ENCODE results near the gene LONRF2. TPM values are rescaled to one million over a fixed set of nuclear protein-coding genes. Genes with fewer than 3 reads are reported as not detected.

The LONRF2 gene
- total RNA-seq, 6 donors from 2014 or later: 3.0 to 7.9 (median 4.2) TPM

DNA sequence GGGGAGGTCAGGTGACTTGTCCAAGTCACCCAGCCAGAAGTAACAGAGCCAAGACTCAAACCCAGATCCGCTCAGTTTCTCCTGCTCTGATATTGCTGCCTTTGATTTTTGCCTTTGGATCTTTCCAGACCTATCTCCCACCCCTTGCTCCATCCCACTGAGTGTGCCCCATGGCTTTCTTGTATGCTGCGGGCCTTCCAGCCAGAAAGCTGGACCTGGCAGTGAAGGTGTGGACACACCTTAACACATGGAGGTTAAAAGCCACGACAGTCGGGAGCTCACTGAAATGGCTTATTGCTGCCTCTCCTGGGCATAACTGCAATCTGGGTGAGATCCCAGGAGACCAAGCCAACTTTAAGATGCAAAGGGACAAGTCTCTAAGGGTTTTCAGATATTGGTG lies 86.7 kb downstream of the LONRF2 start:
- no peak overlapping the region for H3K4me3 ChIP-seq
- H3K27me3 ChIP-seq: no peaks in the 10 kb centered on the region
- no peaks in the 10 kb centered on the region for H3K36me3 ChIP-seq
- no peaks in the 10 kb centered on the region for H3K4me1 ChIP-seq
- no peak overlapping the region for H3K27ac ChIP-seq
- DNase-seq (no peak), ATAC-seq (ENCODE audit: low FRiP score in 2 of 2) (no peak)
- H3K9me3 ChIP-seq: no peaks in the 10 kb centered on the region
- 83 to 87% methylated on average over 3 to 4 of the region's 4 CpGs for WGBS, 2 donors
- TF ChIP-seq EP300 (IDR thresholded peaks at IDR 0.05) (no peak), POLR2AphosphoS5 (IDR thresholded peaks at IDR 0.05) (no peak)

DNA sequence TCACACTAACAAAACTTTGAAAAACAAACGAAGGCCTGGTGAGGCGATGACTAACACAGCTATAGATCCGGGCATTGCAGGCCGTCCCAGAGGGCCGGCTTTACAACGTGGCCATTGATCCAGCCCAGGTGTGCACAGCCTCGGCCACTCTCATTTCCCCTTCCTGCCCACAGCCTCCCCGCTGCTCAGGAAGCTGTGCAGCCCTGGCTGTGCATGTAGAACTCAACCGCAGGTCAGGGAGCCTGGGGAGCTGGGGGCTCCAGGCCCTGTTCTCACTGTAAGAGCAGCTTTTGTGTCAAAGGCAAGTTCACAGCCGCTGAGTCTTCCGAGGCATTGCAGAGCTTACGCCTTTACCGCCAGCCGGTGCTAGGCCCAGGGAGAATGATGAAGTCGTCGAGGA lies 87.2 kb downstream of the LONRF2 start:
- DNase-seq (peak in 1 of 2 donors; percentile 25), ATAC-seq (ENCODE audit: low FRiP score in 2 of 2) (no peak)
- Histone ChIP-seq H3K4me1 (no peaks in the 10 kb centered on the region), H3K36me3 (no peaks in the 10 kb centered on the region), H3K4me3 (no peak overlapping the region), H3K9me3 (no peaks in the 10 kb centered on the region), H3K27me3 (no peaks in the 10 kb centered on the region), H3K27ac (no peak overlapping the region)
- TF ChIP-seq POLR2AphosphoS5 (IDR thresholded peaks at IDR 0.05) (no peak), EP300 (IDR thresholded peaks at IDR 0.05) (no peak), POLR2A (IDR thresholded peaks at IDR 0.05) (no peak)
- TF ChIP-seq, protein P1, sequence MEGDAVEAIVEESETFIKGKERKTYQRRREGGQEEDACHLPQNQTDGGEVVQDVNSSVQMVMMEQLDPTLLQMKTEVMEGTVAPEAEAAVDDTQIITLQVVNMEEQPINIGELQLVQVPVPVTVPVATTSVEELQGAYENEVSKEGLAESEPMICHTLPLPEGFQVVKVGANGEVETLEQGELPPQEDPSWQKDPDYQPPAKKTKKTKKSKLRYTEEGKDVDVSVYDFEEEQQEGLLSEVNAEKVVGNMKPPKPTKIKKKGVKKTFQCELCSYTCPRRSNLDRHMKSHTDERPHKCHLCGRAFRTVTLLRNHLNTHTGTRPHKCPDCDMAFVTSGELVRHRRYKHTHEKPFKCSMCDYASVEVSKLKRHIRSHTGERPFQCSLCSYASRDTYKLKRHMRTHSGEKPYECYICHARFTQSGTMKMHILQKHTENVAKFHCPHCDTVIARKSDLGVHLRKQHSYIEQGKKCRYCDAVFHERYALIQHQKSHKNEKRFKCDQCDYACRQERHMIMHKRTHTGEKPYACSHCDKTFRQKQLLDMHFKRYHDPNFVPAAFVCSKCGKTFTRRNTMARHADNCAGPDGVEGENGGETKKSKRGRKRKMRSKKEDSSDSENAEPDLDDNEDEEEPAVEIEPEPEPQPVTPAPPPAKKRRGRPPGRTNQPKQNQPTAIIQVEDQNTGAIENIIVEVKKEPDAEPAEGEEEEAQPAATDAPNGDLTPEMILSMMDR (IDR thresholded peaks at IDR 0.05): no peak
- 59 to 73% methylated on average over 15 of the region's 16 CpGs for WGBS, 2 donors

DNA sequence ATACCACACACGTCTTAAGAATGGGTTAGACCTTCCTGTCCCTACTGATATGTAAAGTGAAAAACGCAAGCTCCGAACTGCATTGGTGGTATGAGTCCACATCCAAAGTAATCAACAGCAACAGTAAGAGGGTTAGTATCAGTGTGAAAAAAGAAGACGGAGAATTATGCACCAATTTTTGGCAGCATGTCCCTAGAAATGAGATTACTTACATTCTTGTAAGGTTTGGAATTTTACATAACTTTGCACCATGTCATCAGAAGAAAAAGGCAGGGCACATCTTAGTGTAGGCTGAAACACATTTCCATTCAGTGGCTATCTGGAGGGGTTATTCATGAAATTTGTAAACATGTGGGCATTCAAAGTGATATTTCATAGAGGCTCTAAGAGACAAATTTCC lies 88.2 kb downstream of the LONRF2 start:
- no peaks in the 10 kb centered on the region for H3K9me3 ChIP-seq
- H3K4me1 ChIP-seq: no peaks in the 10 kb centered on the region
- no peak overlapping the region for H3K4me3 ChIP-seq
- WGBS, 2 donors: 79 to 97% methylated on average over 4 of the region's 4 CpGs
- ATAC-seq (ENCODE audit: low FRiP score in 2 of 2): no peak
- DNase-seq: no peak
- TF ChIP-seq, protein P1 (IDR thresholded peaks at IDR 0.05): no peak
- TF ChIP-seq POLR2AphosphoS5 (IDR thresholded peaks at IDR 0.05): no peak
- TF ChIP-seq EP300 (IDR thresholded peaks at IDR 0.05): no peak
- TF ChIP-seq POLR2A (IDR thresholded peaks at IDR 0.05): no peak
- H3K36me3 ChIP-seq: no peaks in the 10 kb centered on the region
- H3K27me3 ChIP-seq: no peaks in the 10 kb centered on the region
- no peak overlapping the region for H3K27ac ChIP-seq

DNA sequence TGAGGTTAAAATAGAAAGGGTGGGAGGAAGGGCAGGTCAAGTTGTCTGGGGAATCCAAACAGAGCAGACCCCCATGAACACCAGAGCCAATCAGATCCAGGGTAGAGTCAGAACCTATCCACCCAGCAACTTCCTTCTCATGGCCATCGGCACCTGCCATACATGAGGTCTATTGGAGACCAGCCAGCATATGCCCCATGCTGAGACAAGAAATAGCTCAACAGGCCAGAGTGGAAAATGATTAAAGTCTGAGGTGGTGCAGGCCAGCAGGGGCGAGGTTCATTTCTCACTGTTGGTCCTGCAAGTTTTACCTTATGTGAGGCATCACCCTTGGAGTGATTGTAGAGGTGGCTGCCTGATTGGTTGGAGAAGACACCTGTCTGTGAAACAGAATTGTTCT lies 89.2 kb downstream of the LONRF2 start:
- no peak overlapping the region for H3K4me3 ChIP-seq
- no peaks in the 10 kb centered on the region for H3K36me3 ChIP-seq
- TF ChIP-seq, protein P1 (IDR thresholded peaks at IDR 0.05): no peak
- TF ChIP-seq EP300 (IDR thresholded peaks at IDR 0.05) (no peak), POLR2AphosphoS5 (IDR thresholded peaks at IDR 0.05) (no peak), POLR2A (IDR thresholded peaks at IDR 0.05) (no peak)
- 73 to 76% methylated on average over 2 of the region's 2 CpGs for WGBS, 2 donors
- DNase-seq (no peak), ATAC-seq (ENCODE audit: low FRiP score in 2 of 2) (no peak)
- H3K4me1 ChIP-seq: no peaks in the 10 kb centered on the region
- no peaks in the 10 kb centered on the region for H3K27me3 ChIP-seq
- no peaks in the 10 kb centered on the region for H3K9me3 ChIP-seq
- H3K27ac ChIP-seq: no peak overlapping the region

DNA sequence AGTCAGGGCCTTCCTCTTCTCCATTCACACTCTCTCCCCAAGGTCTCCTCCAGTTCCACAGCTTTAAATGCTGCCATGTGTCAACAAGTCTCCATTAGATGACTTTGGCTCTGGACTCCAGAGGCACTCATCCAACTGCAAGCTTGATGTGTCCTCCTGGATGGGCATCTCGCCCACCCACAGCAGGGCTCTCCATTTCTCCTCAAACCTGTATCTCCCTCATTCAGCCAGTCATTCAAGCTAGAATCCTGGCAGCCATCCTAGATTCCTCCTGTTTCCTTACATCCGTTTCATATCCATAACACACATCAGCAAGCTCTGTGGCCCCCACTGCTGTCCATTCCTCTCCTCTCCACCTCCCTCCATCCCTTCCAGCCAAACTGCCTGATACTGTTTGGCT lies 91.5 kb downstream of the LONRF2 start:
- Histone ChIP-seq H3K27me3 (no peaks in the 10 kb centered on the region), H3K4me3 (no peak overlapping the region), H3K36me3 (no peaks in the 10 kb centered on the region), H3K27ac (no peak overlapping the region), H3K4me1 (no peaks in the 10 kb centered on the region), H3K9me3 (no peaks in the 10 kb centered on the region)
- TF ChIP-seq, protein P1 (IDR thresholded peaks at IDR 0.05): no peak
- TF ChIP-seq POLR2AphosphoS5 (IDR thresholded peaks at IDR 0.05) (no peak), POLR2A (IDR thresholded peaks at IDR 0.05) (no peak), EP300 (IDR thresholded peaks at IDR 0.05) (no peak)
- ATAC-seq (ENCODE audit: low FRiP score in 2 of 2): no peak
- WGBS, 2 donors: 58 to 62% methylated on average over 2 of the region's 2 CpGs
- DNase-seq: no peak

Measured in upper lobe of left lung (tissue), 6 donors.